Kidney epithelial cell (primary cell): Measurements from ENCODE around the gene EVL. TPM values are rescaled to one million over a fixed set of nuclear protein-coding genes. Genes with fewer than 3 reads are reported as not detected.

Experiments
- DNase-seq: peaks from one replicate; pipeline ENCODE4 v3.0.0-alpha.2; 2010; ENCODE audit warnings: low read depth
- H3K27me3 ChIP-seq: 2 replicates; pipeline ENCODE4 v1.6.0; 2011; ENCODE audit warnings: low read length; ENCODE audit not compliant: control insufficient read depth, insufficient read depth
- H3K36me3 ChIP-seq: 2 replicates; pipeline ENCODE4 v1.5.1; 2011; ENCODE audit warnings: low read length; ENCODE audit not compliant: control insufficient read depth, insufficient read depth
- H3K4me3 ChIP-seq: 2 replicates; pipeline ENCODE4 v1.5.1; 2011; ENCODE audit warnings: low read depth, mild to moderate bottlenecking, control low read depth, low read length
- total RNA-seq: library from RNA; depleted of rRNA; stranded (reverse); fragments of >200 nt; gene quantifications from 2 replicates; pipeline ENCODE4 v1.2.3, GENCODE V29; 2015
- TF ChIP-seq, protein P1 (sequence below): IDR thresholded peaks from 2 replicates; pipeline ENCODE4 v1.5.1; 2011; ENCODE audit warnings: mild to moderate bottlenecking, moderate library complexity, low read length, control low read depth, inconsistent platforms; ENCODE audit not compliant: insufficient read depth, poor library complexity, severe bottlenecking

Gene EVL
- total RNA-seq, 1 donor from 2014 or later = 42.4 TPM

DNA sequence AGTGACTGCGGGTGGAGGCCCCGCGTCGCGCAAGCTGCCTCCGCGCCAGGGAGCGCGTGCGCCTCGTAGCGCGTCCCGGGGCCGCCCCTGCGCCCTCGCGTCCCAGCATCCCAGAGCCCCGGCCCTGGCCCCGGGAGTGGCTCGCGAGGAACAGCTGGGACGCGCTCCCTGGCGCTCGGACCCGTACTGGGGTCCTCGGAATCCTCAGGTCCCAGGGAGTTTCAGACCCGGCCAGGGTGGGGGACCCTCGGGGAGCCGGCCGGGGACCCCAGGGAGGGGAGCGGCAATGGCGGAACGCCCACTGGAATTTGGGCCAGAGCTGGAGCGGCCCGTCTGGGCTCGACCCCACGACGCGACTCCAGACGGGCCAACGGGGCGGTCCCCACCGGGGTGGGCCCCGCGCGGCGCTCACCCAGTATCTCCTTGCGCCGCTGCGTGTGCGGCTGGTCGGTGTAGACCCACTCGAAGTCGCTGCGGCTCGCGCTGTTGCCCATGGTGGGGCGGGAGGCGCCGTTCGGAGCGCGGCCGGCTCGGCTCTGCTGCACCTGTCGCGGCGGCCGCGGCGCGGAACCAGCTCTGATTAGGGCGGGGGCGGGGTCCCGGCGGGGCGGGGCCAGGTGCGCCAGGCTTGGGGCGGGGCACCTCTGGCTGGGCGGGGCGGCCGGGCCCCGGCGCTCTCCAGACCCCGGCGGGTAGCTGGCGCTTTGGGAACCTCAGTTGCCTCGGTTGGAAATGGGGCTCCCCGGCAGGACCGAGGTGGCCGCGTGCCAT, 94.1 kb downstream of the EVL start, which contains the start of gene DEGS2:
Gene DEGS2, minus strand, starts transcription at position 552 of the 771 bp plus-strand sequence. Its CDS starts 58 bp downstream, at position 494.
- Histone ChIP-seq H3K27me3 (peaks cover 42% of the 10 kb centered on the region), H3K36me3 (no peaks in the 10 kb centered on the region), H3K4me3 (peak within 1 kb of the TSS; percentile 20)
- TF ChIP-seq, protein P1, sequence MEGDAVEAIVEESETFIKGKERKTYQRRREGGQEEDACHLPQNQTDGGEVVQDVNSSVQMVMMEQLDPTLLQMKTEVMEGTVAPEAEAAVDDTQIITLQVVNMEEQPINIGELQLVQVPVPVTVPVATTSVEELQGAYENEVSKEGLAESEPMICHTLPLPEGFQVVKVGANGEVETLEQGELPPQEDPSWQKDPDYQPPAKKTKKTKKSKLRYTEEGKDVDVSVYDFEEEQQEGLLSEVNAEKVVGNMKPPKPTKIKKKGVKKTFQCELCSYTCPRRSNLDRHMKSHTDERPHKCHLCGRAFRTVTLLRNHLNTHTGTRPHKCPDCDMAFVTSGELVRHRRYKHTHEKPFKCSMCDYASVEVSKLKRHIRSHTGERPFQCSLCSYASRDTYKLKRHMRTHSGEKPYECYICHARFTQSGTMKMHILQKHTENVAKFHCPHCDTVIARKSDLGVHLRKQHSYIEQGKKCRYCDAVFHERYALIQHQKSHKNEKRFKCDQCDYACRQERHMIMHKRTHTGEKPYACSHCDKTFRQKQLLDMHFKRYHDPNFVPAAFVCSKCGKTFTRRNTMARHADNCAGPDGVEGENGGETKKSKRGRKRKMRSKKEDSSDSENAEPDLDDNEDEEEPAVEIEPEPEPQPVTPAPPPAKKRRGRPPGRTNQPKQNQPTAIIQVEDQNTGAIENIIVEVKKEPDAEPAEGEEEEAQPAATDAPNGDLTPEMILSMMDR = no peak
- no peak for DNase-seq

DNA sequence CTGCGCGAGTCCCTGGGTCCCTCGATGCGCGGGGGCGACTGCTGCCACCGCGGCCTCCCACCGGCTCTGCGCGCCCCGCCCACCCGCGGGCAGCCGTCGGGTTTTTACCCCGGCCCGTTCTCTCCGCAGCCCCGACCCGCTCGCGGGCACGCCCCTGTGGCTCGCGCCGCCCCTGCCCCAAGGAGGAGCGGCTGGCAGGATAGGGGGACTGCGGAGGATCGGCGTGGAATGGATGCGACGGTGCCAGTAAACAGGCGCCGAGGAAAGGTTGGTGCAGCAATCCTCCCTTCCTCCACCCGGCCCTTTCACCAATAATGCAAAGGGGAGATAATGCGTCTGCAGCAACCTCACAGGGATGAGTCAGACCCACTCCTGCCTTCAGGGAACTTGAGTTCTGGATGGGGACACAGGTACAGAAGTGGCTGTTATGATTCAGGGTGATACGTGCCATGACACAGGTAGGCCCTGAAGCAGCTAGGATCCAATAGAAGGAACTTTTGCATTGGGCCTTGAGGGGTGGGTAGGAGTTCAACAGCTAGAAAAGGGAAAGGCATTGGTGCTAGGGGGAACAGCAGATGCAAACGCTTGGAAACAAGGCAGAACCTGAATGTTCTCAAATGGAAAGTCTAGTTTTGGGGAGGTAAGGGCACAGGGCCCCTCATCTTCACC, 94.8 kb downstream of the EVL start:
- H3K4me3 ChIP-seq = peak overlapping the region; percentile 12
- no peak for DNase-seq
- H3K27me3 ChIP-seq = peaks cover 43% of the 10 kb centered on the region
- H3K36me3 ChIP-seq = no peaks in the 10 kb centered on the region
- TF ChIP-seq, protein P1 = no peak

DNA sequence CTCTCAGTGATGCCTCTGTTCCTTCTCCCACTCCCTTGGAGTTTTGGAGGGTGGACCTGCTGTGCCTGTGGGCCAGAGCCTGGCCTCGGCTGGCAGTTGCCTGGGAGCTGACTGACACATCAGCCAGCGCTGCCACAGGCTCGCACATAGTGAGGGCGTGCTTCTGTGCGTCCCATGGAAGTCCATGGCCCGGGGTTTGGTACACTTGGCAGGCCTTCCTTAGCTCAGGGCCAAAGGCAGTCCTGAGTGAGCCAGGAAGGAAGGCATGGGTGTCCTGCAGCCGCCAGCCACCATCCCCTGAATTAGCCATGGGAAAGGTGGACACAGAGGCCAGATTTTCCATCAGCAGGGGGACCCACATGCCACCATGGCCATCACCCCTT, 95.3 kb downstream of the EVL start:
- TF ChIP-seq, protein P1 = no peak
- H3K36me3 ChIP-seq = no peaks in the 10 kb centered on the region
- peaks cover 47% of the 10 kb centered on the region for H3K27me3 ChIP-seq
- H3K4me3 ChIP-seq = no peak overlapping the region
- no peak for DNase-seq

DNA sequence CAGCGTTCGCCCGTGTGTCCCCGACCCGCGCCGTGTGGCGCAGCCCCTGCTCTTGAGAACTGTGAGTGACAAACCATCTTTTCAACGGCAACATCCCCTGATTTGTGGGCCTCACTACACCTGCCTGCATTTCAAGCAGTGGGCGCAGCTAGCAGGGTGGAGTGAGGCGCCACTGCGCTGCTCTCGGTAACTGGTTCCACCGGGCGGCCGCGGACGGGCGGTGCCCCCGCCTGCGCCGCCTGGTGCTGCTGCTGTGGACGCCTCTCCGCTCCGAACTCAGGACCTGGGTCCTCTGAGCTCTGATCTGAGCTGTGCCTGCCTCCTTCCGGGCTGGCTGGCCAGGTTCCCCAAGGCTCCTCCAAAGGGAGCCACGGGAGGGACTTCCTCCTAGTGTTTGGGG, 100.2 kb downstream of the EVL start:
- TF ChIP-seq, protein P1 = no peak
- H3K36me3 ChIP-seq = no peaks in the 10 kb centered on the region
- no peak for DNase-seq
- peaks cover 26% of the 10 kb centered on the region for H3K27me3 ChIP-seq
- no peak overlapping the region for H3K4me3 ChIP-seq

DNA sequence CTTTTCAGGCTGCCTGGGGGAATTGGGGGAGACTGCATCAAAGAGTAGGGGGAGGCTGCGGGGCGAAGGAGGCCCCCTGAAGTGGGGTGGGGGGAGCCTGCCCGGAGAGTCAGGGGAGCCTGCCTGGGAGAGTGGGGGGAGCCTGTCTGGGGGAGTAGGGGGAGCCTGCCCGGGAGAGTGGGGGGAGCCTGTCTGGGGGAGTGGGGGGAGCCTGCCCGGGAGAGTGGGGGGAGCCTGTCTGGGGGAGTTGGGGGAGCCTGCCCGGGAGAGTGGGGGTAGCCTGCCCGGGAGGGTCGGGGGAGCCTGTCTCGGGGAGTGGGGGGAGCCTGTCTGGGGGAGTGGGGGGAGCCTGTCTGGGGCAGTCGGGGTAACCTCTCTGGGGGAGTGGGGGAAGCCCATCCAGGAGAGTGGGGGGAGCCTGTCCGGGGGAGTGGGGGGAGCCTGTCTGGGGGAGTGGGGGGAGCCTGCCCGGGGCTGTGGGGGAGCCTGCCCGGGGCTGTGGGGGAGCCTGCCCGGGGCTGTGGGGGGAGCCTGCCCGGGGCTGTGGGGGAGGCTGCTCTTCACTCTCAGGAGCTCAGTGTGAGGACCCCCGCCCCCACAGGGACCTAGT, 100.7 kb downstream of the EVL start:
- Histone ChIP-seq H3K27me3 (peaks cover 20% of the 10 kb centered on the region), H3K36me3 (no peaks in the 10 kb centered on the region), H3K4me3 (no peak overlapping the region)
- TF ChIP-seq, protein P1 = no peak
- no peak for DNase-seq
